HFFc6 (cell line): ENCODE results near the gene CYSTM1. TPM values are rescaled to one million over a fixed set of nuclear protein-coding genes. Genes with fewer than 3 reads are reported as not detected.

Experiments used
- DNase-seq: peaks from one replicate; pipeline ENCODE4 v3.0.0-alpha.2; 2018
- H3K27ac Mint-ChIP-seq: 2 replicates; pipeline ENCODE4 v1.8.0; 2020; ENCODE audit warnings: mild to moderate bottlenecking, mixed read lengths
- H3K27me3 Mint-ChIP-seq: 2 replicates; pipeline ENCODE4 v1.8.0; 2021; ENCODE audit warnings: mild to moderate bottlenecking, moderate library complexity, mixed read lengths; ENCODE audit not compliant: insufficient read depth
- H3K36me3 Mint-ChIP-seq: 2 replicates; pipeline ENCODE4 v1.8.0; 2021; ENCODE audit warnings: low read depth, mixed read lengths
- H3K4me1 Mint-ChIP-seq: 2 replicates; pipeline ENCODE4 v1.8.0; 2020; ENCODE audit warnings: low read depth, mixed read lengths
- H3K4me3 Mint-ChIP-seq: 2 replicates; pipeline ENCODE4 v1.8.0; 2020; ENCODE audit warnings: mild to moderate bottlenecking, moderate library complexity, mixed read lengths
- H3K9me3 Mint-ChIP-seq: 2 replicates; pipeline ENCODE4 v1.8.0; 2020; ENCODE audit warnings: mild to moderate bottlenecking, mixed read lengths
- CTCF ChIP-seq: fragments of 200-600 bp; sonication (generic); IDR thresholded peaks from 2 replicates; pipeline ENCODE4 v1.5.0; 2021; ENCODE audit warnings: antibody characterized with exemption, mild to moderate bottlenecking
- total RNA-seq, 6 experiments: library from RNA; stranded (reverse); fragmentation: NEBNext Ultra II Directional; extraction: Animal tissue kit (Norgen Biotek cat#: 25700); gene quantifications; 2 replicates in 1 of 6; 3 replicates in 5 of 6; pipeline ENCODE4 v1.2.3, GENCODE V29; 2021

The CYSTM1 gene
- total RNA-seq, 6 experiments from 2014 or later, result 11.6 to 16.7 (median 12.5) TPM

GRCh38 chr5:140244525-140245025 is 69.6 kb downstream of the CYSTM1 start:
- peaks cover 63% of the 10 kb centered on the region for H3K4me1 Mint-ChIP-seq
- peaks cover 9% of the 10 kb centered on the region for H3K36me3 Mint-ChIP-seq
- peak overlapping the region; percentile 45 for H3K4me3 Mint-ChIP-seq
- peak overlapping the region; percentile 61 for H3K27ac Mint-ChIP-seq
- DNase-seq, result peak; percentile 87
- no peaks in the 10 kb centered on the region for H3K9me3 Mint-ChIP-seq
- peaks cover 1% of the 10 kb centered on the region; the same call in 1 of the 2 replicates for H3K27me3 Mint-ChIP-seq
- peak; percentile 97 for TF ChIP-seq CTCF

- no peak for TF ChIP-seq CTCF
- Mint-ChIP-seq H3K4me3 (peak overlapping the region; percentile 60), H3K4me1 (peaks cover 57% of the 10 kb centered on the region), H3K27me3 (0 out of 2 replicates have a peak, but pooled peaks cover 1% of the 10 kb centered on the region), H3K27ac (peak overlapping the region; percentile 86), H3K9me3 (no peaks in the 10 kb centered on the region), H3K36me3 (peaks cover 15% of the 10 kb centered on the region)
- no peak for DNase-seq
Observed at GRCh38 chr5:140245341-140245740, 70.4 kb downstream of the CYSTM1 start.

GRCh38 chr5:140245926-140246325 is 70.9 kb downstream of the CYSTM1 start:
- Mint-ChIP-seq H3K4me3 (peak overlapping the region; percentile 71), H3K4me1 (peaks cover 52% of the 10 kb centered on the region), H3K9me3 (no peaks in the 10 kb centered on the region), H3K36me3 (peaks cover 15% of the 10 kb centered on the region), H3K27ac (peak overlapping the region; percentile 86), H3K27me3 (0 out of 2 replicates have a peak, but pooled peaks cover 1% of the 10 kb centered on the region)
- TF ChIP-seq CTCF, result no peak
- DNase-seq, result no peak

- no peaks in the 10 kb centered on the region for H3K9me3 Mint-ChIP-seq
- no peak for TF ChIP-seq CTCF
- H3K4me1 Mint-ChIP-seq, result peaks cover 46% of the 10 kb centered on the region
- H3K36me3 Mint-ChIP-seq, result peaks cover 15% of the 10 kb centered on the region
- H3K27me3 Mint-ChIP-seq, result 0 out of 2 replicates have a peak, but pooled peaks cover 1% of the 10 kb centered on the region
- peak overlapping the region; percentile 86 for H3K27ac Mint-ChIP-seq
- H3K4me3 Mint-ChIP-seq, result peak overlapping the region; percentile 71
- peak; percentile 92 for DNase-seq
Observed at GRCh38 chr5:140246378-140247122, 71.6 kb downstream of the CYSTM1 start.

GRCh38 chr5:140248414-140248813 is 73.4 kb downstream of the CYSTM1 start:
- Mint-ChIP-seq H3K27ac (no peak overlapping the region), H3K27me3 (0 out of 2 replicates have a peak, but pooled peaks cover 1% of the 10 kb centered on the region), H3K4me1 (peaks cover 36% of the 10 kb centered on the region), H3K36me3 (peaks cover 15% of the 10 kb centered on the region), H3K9me3 (no peaks in the 10 kb centered on the region), H3K4me3 (no peak overlapping the region)
- TF ChIP-seq CTCF, result no peak
- DNase-seq, result no peak
